ENCODE results near the gene FZD7.

Gene FZD7

DNA sequence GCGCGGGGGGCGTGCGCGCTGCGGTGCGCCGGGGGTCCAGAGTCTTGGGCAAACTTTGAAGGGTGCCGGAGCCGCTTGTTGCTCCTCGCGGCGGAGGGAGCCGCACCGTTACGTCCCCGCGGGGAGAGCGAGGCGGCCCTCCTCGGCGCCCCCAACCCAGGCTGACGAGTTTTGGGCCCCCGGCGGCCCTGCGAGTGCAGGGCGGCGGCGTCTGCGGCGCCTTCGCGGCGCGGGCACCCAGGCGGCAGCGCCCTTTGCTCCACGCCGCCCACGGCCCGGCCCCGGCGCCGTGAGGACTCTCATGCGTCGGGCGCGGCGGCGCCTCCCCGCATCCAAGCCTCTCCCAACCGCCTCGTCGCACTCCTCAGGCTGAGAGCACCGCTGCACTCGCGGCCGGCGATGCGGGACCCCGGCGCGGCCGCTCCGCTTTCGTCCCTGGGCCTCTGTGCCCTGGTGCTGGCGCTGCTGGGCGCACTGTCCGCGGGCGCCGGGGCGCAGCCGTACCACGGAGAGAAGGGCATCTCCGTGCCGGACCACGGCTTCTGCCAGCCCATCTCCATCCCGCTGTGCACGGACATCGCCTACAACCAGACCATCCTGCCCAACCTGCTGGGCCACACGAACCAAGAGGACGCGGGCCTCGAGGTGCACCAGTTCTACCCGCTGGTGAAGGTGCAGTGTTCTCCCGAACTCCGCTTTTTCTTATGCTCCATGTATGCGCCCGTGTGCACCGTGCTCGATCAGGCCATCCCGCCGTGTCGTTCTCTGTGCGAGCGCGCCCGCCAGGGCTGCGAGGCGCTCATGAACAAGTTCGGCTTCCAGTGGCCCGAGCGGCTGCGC is 814 bp downstream of the FZD7 start:
- Histone ChIP-seq H3K27me3 (ENCODE audit: insufficient read depth, low read depth) (no peaks in the 10 kb centered on the region), H3K36me3 (ENCODE audit: insufficient read depth) (no peaks in the 10 kb centered on the region), H3K79me2 (ENCODE audit: insufficient read depth, low read depth) (no peaks in the 10 kb centered on the region), H3K4me2 (peak overlapping the region; percentile 76), H3K4me3 (IDR thresholded peaks at IDR 0.05; ENCODE audit: insufficient read depth, low read depth, low read length) (peak overlapping the region; percentile 18), H3K4me1 (ENCODE audit: low read depth, poor library complexity, severe bottlenecking) (peaks cover 15% of the 10 kb centered on the region), H3K9ac (peak overlapping the region; percentile 69; the same call in 1 of the 2 replicates), H3K27ac (peak overlapping the region; percentile 79), H4K20me1 (ENCODE audit: insufficient read depth) (no peaks in the 10 kb centered on the region), H2AFZ (ENCODE audit: low read depth) (peak overlapping the region; percentile 78)
- TF ChIP-seq, protein P1, sequence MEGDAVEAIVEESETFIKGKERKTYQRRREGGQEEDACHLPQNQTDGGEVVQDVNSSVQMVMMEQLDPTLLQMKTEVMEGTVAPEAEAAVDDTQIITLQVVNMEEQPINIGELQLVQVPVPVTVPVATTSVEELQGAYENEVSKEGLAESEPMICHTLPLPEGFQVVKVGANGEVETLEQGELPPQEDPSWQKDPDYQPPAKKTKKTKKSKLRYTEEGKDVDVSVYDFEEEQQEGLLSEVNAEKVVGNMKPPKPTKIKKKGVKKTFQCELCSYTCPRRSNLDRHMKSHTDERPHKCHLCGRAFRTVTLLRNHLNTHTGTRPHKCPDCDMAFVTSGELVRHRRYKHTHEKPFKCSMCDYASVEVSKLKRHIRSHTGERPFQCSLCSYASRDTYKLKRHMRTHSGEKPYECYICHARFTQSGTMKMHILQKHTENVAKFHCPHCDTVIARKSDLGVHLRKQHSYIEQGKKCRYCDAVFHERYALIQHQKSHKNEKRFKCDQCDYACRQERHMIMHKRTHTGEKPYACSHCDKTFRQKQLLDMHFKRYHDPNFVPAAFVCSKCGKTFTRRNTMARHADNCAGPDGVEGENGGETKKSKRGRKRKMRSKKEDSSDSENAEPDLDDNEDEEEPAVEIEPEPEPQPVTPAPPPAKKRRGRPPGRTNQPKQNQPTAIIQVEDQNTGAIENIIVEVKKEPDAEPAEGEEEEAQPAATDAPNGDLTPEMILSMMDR (conservative IDR thresholded peaks at IDR 0.05; ENCODE audit: low read depth, low read length): no peak

DNA sequence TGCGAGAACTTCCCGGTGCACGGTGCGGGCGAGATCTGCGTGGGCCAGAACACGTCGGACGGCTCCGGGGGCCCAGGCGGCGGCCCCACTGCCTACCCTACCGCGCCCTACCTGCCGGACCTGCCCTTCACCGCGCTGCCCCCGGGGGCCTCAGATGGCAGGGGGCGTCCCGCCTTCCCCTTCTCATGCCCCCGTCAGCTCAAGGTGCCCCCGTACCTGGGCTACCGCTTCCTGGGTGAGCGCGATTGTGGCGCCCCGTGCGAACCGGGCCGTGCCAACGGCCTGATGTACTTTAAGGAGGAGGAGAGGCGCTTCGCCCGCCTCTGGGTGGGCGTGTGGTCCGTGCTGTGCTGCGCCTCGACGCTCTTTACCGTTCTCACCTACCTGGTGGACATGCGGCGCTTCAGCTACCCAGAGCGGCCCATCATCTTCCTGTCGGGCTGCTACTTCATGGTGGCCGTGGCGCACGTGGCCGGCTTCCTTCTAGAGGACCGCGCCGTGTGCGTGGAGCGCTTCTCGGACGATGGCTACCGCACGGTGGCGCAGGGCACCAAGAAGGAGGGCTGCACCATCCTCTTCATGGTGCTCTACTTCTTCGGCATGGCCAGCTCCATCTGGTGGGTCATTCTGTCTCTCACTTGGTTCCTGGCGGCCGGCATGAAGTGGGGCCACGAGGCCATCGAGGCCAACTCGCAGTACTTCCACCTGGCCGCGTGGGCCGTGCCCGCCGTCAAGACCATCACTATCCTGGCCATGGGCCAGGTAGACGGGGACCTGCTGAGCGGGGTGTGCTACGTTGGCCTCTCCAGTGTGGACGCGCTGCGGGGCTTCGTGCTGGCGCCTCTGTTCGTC is 1.7 kb downstream of the FZD7 start:
- Histone ChIP-seq H3K4me2 (peak overlapping the region; percentile 76), H3K79me2 (ENCODE audit: insufficient read depth, low read depth) (no peaks in the 10 kb centered on the region), H3K27ac (no peak overlapping the region), H3K36me3 (ENCODE audit: insufficient read depth) (no peaks in the 10 kb centered on the region), H4K20me1 (ENCODE audit: insufficient read depth) (no peaks in the 10 kb centered on the region), H2AFZ (ENCODE audit: low read depth) (no peak overlapping the region), H3K4me1 (ENCODE audit: low read depth, poor library complexity, severe bottlenecking) (peaks cover 15% of the 10 kb centered on the region), H3K27me3 (ENCODE audit: insufficient read depth, low read depth) (no peaks in the 10 kb centered on the region), H3K9ac (no peak overlapping the region), H3K4me3 (IDR thresholded peaks at IDR 0.05; ENCODE audit: insufficient read depth, low read depth, low read length) (no peak overlapping the region)
- TF ChIP-seq, protein P1 (conservative IDR thresholded peaks at IDR 0.05; ENCODE audit: low read depth, low read length): no peak

DNA sequence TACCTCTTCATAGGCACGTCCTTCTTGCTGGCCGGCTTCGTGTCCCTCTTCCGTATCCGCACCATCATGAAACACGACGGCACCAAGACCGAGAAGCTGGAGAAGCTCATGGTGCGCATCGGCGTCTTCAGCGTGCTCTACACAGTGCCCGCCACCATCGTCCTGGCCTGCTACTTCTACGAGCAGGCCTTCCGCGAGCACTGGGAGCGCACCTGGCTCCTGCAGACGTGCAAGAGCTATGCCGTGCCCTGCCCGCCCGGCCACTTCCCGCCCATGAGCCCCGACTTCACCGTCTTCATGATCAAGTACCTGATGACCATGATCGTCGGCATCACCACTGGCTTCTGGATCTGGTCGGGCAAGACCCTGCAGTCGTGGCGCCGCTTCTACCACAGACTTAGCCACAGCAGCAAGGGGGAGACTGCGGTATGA is 2.3 kb downstream of the FZD7 start:
- H3K79me2 ChIP-seq (ENCODE audit: insufficient read depth, low read depth): no peaks in the 10 kb centered on the region
- no peak overlapping the region for H2AFZ ChIP-seq (ENCODE audit: low read depth)
- H3K4me2 ChIP-seq: no peak overlapping the region
- H3K4me1 ChIP-seq (ENCODE audit: low read depth, poor library complexity, severe bottlenecking): peaks cover 15% of the 10 kb centered on the region
- no peaks in the 10 kb centered on the region for H4K20me1 ChIP-seq (ENCODE audit: insufficient read depth)
- H3K4me3 ChIP-seq (IDR thresholded peaks at IDR 0.05; ENCODE audit: insufficient read depth, low read depth, low read length): no peak overlapping the region
- TF ChIP-seq, protein P1 (conservative IDR thresholded peaks at IDR 0.05; ENCODE audit: low read depth, low read length): no peak
- no peaks in the 10 kb centered on the region for H3K36me3 ChIP-seq (ENCODE audit: insufficient read depth)
- H3K9ac ChIP-seq: no peak overlapping the region
- H3K27ac ChIP-seq: no peak overlapping the region
- H3K27me3 ChIP-seq (ENCODE audit: insufficient read depth, low read depth): no peaks in the 10 kb centered on the region

DNA sequence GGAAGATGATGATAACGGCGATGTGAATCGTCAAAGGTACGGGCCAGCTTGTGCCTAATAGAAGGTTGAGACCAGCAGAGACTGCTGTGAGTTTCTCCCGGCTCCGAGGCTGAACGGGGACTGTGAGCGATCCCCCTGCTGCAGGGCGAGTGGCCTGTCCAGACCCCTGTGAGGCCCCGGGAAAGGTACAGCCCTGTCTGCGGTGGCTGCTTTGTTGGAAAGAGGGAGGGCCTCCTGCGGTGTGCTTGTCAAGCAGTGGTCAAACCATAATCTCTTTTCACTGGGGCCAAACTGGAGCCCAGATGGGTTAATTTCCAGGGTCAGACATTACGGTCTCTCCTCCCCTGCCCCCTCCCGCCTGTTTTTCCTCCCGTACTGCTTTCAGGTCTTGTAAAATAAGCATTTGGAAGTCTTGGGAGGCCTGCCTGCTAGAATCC is 3.0 kb downstream of the FZD7 start:
- Histone ChIP-seq H3K79me2 (ENCODE audit: insufficient read depth, low read depth) (no peaks in the 10 kb centered on the region), H2AFZ (ENCODE audit: low read depth) (no peak overlapping the region), H3K27me3 (ENCODE audit: insufficient read depth, low read depth) (no peaks in the 10 kb centered on the region), H3K4me1 (ENCODE audit: low read depth, poor library complexity, severe bottlenecking) (peaks cover 15% of the 10 kb centered on the region), H4K20me1 (ENCODE audit: insufficient read depth) (no peaks in the 10 kb centered on the region), H3K4me2 (no peak overlapping the region), H3K4me3 (IDR thresholded peaks at IDR 0.05; ENCODE audit: insufficient read depth, low read depth, low read length) (no peak overlapping the region), H3K9ac (no peak overlapping the region), H3K36me3 (ENCODE audit: insufficient read depth) (no peaks in the 10 kb centered on the region), H3K27ac (no peak overlapping the region)
- TF ChIP-seq, protein P1 (conservative IDR thresholded peaks at IDR 0.05; ENCODE audit: low read depth, low read length): no peak

All from KMS-11 (cell line).